GM19468 (cell line): ENCODE data around the gene DNPH1.
A peak's percentile ranks its signal among the peaks of the same experiment; 100 is the strongest.

Source experiments
- ATAC-seq: cut with Tn5 transposase; IDR thresholded peaks from one replicate; pipeline ENCODE4 v1.9.1; 2021; ENCODE audit warnings: mild to moderate bottlenecking, moderate library complexity, moderate number of reproducible peaks; ENCODE audit not compliant: unreplicated experiment; ENCODE audit errors: extremely low read depth

The DNPH1 gene

GRCh38 chr6:43228951-43229802, at the start of gene DNPH1:
Gene DNPH1, minus strand, starts transcription at chr6:43229481. Its CDS starts 25 bp downstream, at chr6:43229456.
- peak; percentile 64 for ATAC-seq

- ATAC-seq = no peak
These were observed 49.3 kb upstream of the DNPH1 start for GRCh38 chr6:43278524-43279078.

- no peak for ATAC-seq
These were observed 48.6 kb upstream of the DNPH1 start for GRCh38 chr6:43277643-43278523.

- no peak for ATAC-seq
These were observed 48.0 kb upstream of the DNPH1 start for GRCh38 chr6:43277306-43277642.

- ATAC-seq = no peak
These were observed 47.5 kb upstream of the DNPH1 start for GRCh38 chr6:43276577-43277305.

GRCh38 chr6:43275801-43276576, 46.7 kb upstream of the DNPH1 start:
- no peak for ATAC-seq

- ATAC-seq = no peak
These were observed 45.8 kb upstream of the DNPH1 start for GRCh38 chr6:43274916-43275597.

- no peak for ATAC-seq
These were observed 45.0 kb upstream of the DNPH1 start for GRCh38 chr6:43274127-43274915.

GRCh38 chr6:43273707-43274106, 44.4 kb upstream of the DNPH1 start:
- ATAC-seq = no peak

GRCh38 chr6:43271944-43272343, 42.7 kb upstream of the DNPH1 start:
- ATAC-seq = no peak

GRCh38 chr6:43271103-43271815, 42.0 kb upstream of the DNPH1 start:
- no peak for ATAC-seq

- no peak for ATAC-seq
These were observed 40.2 kb upstream of the DNPH1 start for GRCh38 chr6:43269273-43270007.

- no peak for ATAC-seq
These were observed 39.5 kb upstream of the DNPH1 start for GRCh38 chr6:43268782-43269272.

GRCh38 chr6:43268355-43268700, 39.0 kb upstream of the DNPH1 start:
- ATAC-seq = no peak

- ATAC-seq = no peak
These were observed 38.5 kb upstream of the DNPH1 start for GRCh38 chr6:43267619-43268354.

- no peak for ATAC-seq
These were observed 36.3 kb upstream of the DNPH1 start for GRCh38 chr6:43265564-43265963.
